Prostate gland (tissue), 2 donors: ENCODE data around the gene NFYC. TPM values are rescaled to one million over a fixed set of nuclear protein-coding genes. Genes with fewer than 3 reads are reported as not detected.

Experiments used
- DNase-seq: peaks from one replicate; pipeline ENCODE4 v3.0.0-alpha.2; 2019; ENCODE audit warnings: low spot score
- H3K27ac ChIP-seq, 2 donors: fragments of 200-600 bp; sonication (generic); 2 replicates each; pipeline ENCODE4 v1.5.1; 2017 to 2019
- H3K27me3 ChIP-seq: fragments of 200-600 bp; sonication (generic); replicated peaks from 2 replicates; pipeline ENCODE4 v1.5.1; 2019; ENCODE audit not compliant: insufficient read depth
- H3K36me3 ChIP-seq, 2 donors: fragments of 200-600 bp; sonication (generic); 1 replicate in 1 of 2; 2 replicates in 1 of 2; pipeline versions ENCODE4 v1.5.1 to v1.8.1; 2017 to 2019
- H3K4me1 ChIP-seq: fragments of 200-600 bp; sonication (generic); replicated peaks from 2 replicates; pipeline ENCODE4 v1.5.1; 2019
- H3K4me3 ChIP-seq, 2 donors: fragments of 200-600 bp; sonication (generic); 2 replicates each; pipeline ENCODE4 v1.5.1; 2017 to 2019
- H3K9me3 ChIP-seq: fragments of 200-600 bp; sonication (generic); 2 replicates; pipeline ENCODE4 v1.5.1; 2017
- CTCF ChIP-seq, 4 experiments: fragments of 200-600 bp in 2 of 4; fragments of 450-650 bp in 2 of 4; sonication (generic) in 2 of 4; IDR thresholded peaks; 1 replicate in 3 of 4; 2 replicates in 1 of 4; pipeline ENCODE4 v1.5.1; 2016 to 2019; ENCODE audit warnings: antibody characterized with exemption in 4 of 4, mild to moderate bottlenecking in 2 of 4, moderate library complexity in 2 of 4
- POLR2A ChIP-seq: fragments of 450-650 bp; IDR thresholded peaks from one replicate; pipeline ENCODE4 v1.6.1; 2016; ENCODE audit warnings: antibody characterized with exemption, mild to moderate bottlenecking
- POLR2AphosphoS5 ChIP-seq: sonication (generic); formaldehyde crosslinking; IDR thresholded peaks from one replicate; pipeline ENCODE4 v1.6.1; 2017; ENCODE audit warnings: antibody characterized with exemption
- WGBS: methylation state at CpG from one replicate; pipeline ENCODE4 v1.1.5; 2018; 5-methylcytosine and 5-hydroxymethylcytosine counted together
- intact Hi-C: fragments of 100-400 bp; cut with DNase I; formaldehyde crosslinking; loops from one replicate; pipeline ENCODE4 v1.14.2; 2022
- total RNA-seq, 2 donors: library from RNA; depleted of rRNA; stranded (reverse); fragments of >200 nt; gene quantifications; one replicate each; pipeline ENCODE4 v1.1.0, GENCODE V29; 2016

Gene NFYC
- total RNA-seq, 2 donors from 2014 or later: 54.9 to 93.8 TPM

- Histone ChIP-seq H3K27me3 (no peaks in the 10 kb centered on the region), H3K9me3 (no peaks in the 10 kb centered on the region), H3K27ac (no peak overlapping the region), H3K36me3 (no peaks in the 10 kb centered on the region), H3K4me1 (no peaks in the 10 kb centered on the region), H3K4me3 (no peak overlapping the region)
- WGBS: 81% methylated on average over 3 of the region's 3 CpGs
- TF ChIP-seq POLR2A (no peak), CTCF (IDR thresholded peaks at IDR 0.05) (no peak), POLR2AphosphoS5 (no peak)
- intact Hi-C loops: no loop called here
- no peak for DNase-seq
Measured at GRCh38 chr1:40742363-40743061, 51.0 kb downstream of the NFYC start.

GRCh38 chr1:40743452-40743851 lies 51.9 kb downstream of the NFYC start:
- H3K36me3 ChIP-seq: no peaks in the 10 kb centered on the region
- intact Hi-C loops: no loop called here
- H3K4me3 ChIP-seq: no peak overlapping the region
- no peak for DNase-seq
- no peak for TF ChIP-seq CTCF (IDR thresholded peaks at IDR 0.05)
- WGBS: 75% methylated on average over 3 of the region's 3 CpGs
- no peaks in the 10 kb centered on the region for H3K27me3 ChIP-seq
- H3K9me3 ChIP-seq: no peaks in the 10 kb centered on the region
- no peak overlapping the region for H3K27ac ChIP-seq
- no peaks in the 10 kb centered on the region for H3K4me1 ChIP-seq

GRCh38 chr1:40743860-40744259 lies 52.4 kb downstream of the NFYC start:
- intact Hi-C loops: no loop called here
- 95% methylated on average over 3 of the region's 3 CpGs for WGBS
- Histone ChIP-seq H3K4me1 (no peaks in the 10 kb centered on the region), H3K9me3 (no peaks in the 10 kb centered on the region), H3K4me3 (no peak overlapping the region), H3K27me3 (no peaks in the 10 kb centered on the region), H3K36me3 (no peaks in the 10 kb centered on the region), H3K27ac (no peak overlapping the region)
- no peak for DNase-seq
- TF ChIP-seq CTCF (IDR thresholded peaks at IDR 0.05) (no peak), POLR2A (no peak), POLR2AphosphoS5 (no peak)

- intact Hi-C loops: no loop called here
- Histone ChIP-seq H3K4me3 (no peak overlapping the region), H3K9me3 (no peaks in the 10 kb centered on the region), H3K36me3 (no peaks in the 10 kb centered on the region), H3K27ac (no peak overlapping the region), H3K4me1 (no peaks in the 10 kb centered on the region), H3K27me3 (no peaks in the 10 kb centered on the region)
- DNase-seq: no peak
- 15% methylated on average over 1 of the region's 1 CpG for WGBS
- TF ChIP-seq POLR2A (no peak), POLR2AphosphoS5 (no peak), CTCF (IDR thresholded peaks at IDR 0.05) (no peak)
Measured at GRCh38 chr1:40745176-40745575, 53.7 kb downstream of the NFYC start.

GRCh38 chr1:40746344-40747090 lies 55.0 kb downstream of the NFYC start:
- Histone ChIP-seq H3K27ac (no peak overlapping the region), H3K9me3 (no peaks in the 10 kb centered on the region), H3K4me3 (no peak overlapping the region), H3K27me3 (no peaks in the 10 kb centered on the region), H3K36me3 (no peaks in the 10 kb centered on the region), H3K4me1 (no peaks in the 10 kb centered on the region)
- no peak for DNase-seq
- intact Hi-C loops: no loop called here
- TF ChIP-seq CTCF (IDR thresholded peaks at IDR 0.05) (no peak), POLR2A (no peak), POLR2AphosphoS5 (no peak)
- WGBS: 87% methylated on average over 2 of the region's 2 CpGs
